ENCODE measurements around the gene RNF144B. TPM values are rescaled to one million over a fixed set of nuclear protein-coding genes. Genes with fewer than 3 reads are reported as not detected.

The RNF144B gene
- total and polyA plus RNA-seq, 9 of the 15 experiments (the other 6 are each of a cell fraction or from before 2014, with no cell fraction given), result 0.01 TPM; not detected in 8

DNA sequence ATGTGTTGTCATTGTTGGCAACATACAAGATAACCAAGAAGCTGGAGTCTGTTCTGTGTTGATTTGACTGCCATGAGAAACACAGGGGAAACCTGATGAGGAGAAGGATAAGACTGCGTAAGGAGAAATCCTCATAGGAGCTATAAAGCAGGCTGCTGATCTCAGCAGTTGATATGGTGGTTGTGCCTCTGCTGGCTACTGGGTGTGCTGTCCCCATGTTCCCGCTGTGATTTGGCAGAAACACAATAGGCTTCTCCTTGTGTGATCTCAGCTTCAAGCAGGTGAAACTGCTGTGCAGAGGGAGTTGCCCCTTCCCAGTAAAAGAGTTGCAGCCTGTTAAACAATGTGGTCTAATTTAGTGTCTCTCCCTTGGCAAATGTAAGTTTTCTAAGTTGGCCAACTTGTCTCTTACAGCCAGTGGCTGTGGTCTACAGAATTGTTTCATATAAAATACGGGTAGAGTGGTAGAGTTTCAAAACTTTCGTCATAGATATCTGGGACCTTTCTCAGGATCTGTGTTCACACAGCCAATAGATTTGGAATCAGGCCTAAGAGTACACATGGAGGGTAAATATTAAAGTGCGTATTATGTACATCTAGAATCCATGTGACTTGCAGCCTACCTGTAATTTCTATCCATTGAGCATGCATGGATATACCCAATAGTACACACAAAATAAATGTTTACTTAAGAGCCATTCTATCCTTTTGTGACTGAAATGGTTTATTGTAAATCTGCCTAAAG lies 78.4 kb downstream of the RNF144B start (continued):
- TF ChIP-seq, protein P1, sequence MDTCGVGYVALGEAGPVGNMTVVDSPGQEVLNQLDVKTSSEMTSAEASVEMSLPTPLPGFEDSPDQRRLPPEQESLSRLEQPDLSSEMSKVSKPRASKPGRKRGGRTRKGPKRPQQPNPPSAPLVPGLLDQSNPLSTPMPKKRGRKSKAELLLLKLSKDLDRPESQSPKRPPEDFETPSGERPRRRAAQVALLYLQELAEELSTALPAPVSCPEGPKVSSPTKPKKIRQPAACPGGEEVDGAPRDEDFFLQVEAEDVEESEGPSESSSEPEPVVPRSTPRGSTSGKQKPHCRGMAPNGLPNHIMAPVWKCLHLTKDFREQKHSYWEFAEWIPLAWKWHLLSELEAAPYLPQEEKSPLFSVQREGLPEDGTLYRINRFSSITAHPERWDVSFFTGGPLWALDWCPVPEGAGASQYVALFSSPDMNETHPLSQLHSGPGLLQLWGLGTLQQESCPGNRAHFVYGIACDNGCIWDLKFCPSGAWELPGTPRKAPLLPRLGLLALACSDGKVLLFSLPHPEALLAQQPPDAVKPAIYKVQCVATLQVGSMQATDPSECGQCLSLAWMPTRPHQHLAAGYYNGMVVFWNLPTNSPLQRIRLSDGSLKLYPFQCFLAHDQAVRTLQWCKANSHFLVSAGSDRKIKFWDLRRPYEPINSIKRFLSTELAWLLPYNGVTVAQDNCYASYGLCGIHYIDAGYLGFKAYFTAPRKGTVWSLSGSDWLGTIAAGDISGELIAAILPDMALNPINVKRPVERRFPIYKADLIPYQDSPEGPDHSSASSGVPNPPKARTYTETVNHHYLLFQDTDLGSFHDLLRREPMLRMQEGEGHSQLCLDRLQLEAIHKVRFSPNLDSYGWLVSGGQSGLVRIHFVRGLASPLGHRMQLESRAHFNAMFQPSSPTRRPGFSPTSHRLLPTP (IDR thresholded peaks at IDR 0.05; ENCODE audit: borderline replicate concordance, extremely low read depth, insufficient read length), result no peak
- no peak for TF ChIP-seq ZFP36 (IDR thresholded peaks at IDR 0.05; ENCODE audit: low read depth, low read length, partially characterized antibody)

DNA sequence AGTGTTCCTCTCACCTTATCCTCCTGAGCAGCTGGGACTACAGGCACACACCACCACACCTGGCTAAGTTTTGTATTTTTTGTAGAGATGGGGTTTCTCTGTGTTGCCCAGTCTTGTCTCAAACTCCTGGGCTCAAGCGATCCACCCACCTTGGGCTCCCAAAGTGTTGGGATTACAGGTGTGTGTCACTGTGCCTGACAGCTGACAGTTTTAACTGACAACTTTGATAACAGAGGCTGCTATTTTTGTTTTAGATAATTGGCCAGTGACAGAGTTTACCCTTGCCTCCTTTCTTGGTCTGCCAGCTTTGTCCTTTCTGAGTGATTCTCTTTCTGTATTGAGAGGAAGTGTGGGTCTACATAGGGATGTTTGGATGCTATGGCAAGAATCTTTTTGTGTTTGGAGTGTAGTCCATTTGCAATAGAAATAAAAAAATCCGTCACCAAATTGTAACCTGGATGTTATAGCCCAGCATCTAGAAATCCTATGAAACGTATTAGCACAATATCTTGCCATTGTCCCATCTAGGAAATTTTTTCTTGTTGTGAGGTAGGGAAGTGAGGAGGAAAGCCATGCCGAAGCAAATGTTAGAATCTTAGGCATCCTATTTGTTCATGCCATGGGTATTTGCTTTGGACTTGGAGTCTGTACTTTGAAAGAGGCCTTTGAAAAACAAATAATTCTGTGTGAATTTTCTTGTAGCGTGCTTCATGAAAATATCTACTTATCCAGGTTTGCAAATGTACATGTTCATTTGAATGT lies 80.8 kb downstream of the RNF144B start:
- Histone ChIP-seq H3K9ac (ENCODE audit: insufficient read depth in 1 of 2, low read depth in 2 of 2, low read length in 2 of 2) (no peak overlapping the region), H4K20me1 (replicated peaks; ENCODE audit: control insufficient read depth, insufficient read depth, low read length) (no peaks in the 10 kb centered on the region), H3K36me3 (ENCODE audit: control insufficient read depth, insufficient read depth, low read length) (no peaks in the 10 kb centered on the region), H3K79me2 (ENCODE audit: control insufficient read depth, insufficient read depth, low read length) (no peaks in the 10 kb centered on the region), H3K4me2 (ENCODE audit: insufficient read depth, low read length) (no peak overlapping the region), H3K27ac (ENCODE audit: extremely low read depth, low read depth, low read length) (no peak overlapping the region), H3K4me3 (no peak overlapping the region), H3K9me1 (ENCODE audit: control insufficient read depth, insufficient read depth, low read length) (no peaks in the 10 kb centered on the region), H3K4me1 (replicated peaks in 1 of 2; ENCODE audit: control insufficient read depth in 2 of 2, insufficient read depth in 2 of 2, low read length in 2 of 2) (no peaks in the 10 kb centered on the region), H3K27me3 (ENCODE audit: control insufficient read depth in 2 of 2, insufficient read depth in 2 of 2, low read length in 2 of 2) (peaks cover 4 to 9% of the 10 kb centered on the region in 2 experiments; a peak in 3 of 5 replicates), H2AFZ (ENCODE audit: low read depth, low read length) (no peak overlapping the region), H3K9me3 (replicated peaks; ENCODE audit: control insufficient read depth, insufficient read depth, low read depth, low read length) (no peaks in the 10 kb centered on the region)
- 0% methylated on average over 5 of the region's 5 CpGs for WGBS (ENCODE audit: insufficient coverage, low coverage, missing lambda C conversion rate)
- ChIA-PET CTCF (ENCODE audit: low intra/inter-chr PET ratio) (no interaction called here), POLR2A (no interaction called here)
- FAIRE-seq, result no peak
- ATAC-seq, result no peak
- no peak for DNase-seq (ENCODE audit: extremely low read depth in 1 of 4, low spot score in 3 of 4)
- intact Hi-C loops (cut with micrococcal nuclease), result no loop called here
- BruUV-seq (replicated peaks), result no TSS peak
- in situ Hi-C loops (cut with MboI), result no loop called here
- TF ChIP-seq, protein P2, sequence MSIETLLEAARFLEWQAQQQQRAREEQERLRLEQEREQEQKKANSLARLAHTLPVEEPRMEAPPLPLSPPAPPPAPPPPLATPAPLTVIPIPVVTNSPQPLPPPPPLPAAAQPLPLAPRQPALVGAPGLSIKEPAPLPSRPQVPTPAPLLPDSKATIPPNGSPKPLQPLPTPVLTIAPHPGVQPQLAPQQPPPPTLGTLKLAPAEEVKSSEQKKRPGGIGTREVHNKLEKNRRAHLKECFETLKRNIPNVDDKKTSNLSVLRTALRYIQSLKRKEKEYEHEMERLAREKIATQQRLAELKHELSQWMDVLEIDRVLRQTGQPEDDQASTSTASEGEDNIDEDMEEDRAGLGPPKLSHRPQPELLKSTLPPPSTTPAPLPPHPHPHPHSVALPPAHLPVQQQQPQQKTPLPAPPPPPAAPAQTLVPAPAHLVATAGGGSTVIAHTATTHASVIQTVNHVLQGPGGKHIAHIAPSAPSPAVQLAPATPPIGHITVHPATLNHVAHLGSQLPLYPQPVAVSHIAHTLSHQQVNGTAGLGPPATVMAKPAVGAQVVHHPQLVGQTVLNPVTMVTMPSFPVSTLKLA (conservative IDR thresholded peaks at IDR 0.05), result no peak
- TF ChIP-seq ZNF589 (CRISPR knock-in tag; IDR thresholded peaks at IDR 0.05; ENCODE audit: low read depth) (no peak), PHB2 (IDR thresholded peaks at IDR 0.05; ENCODE audit: low read depth) (no peak), SMARCB1 (IDR thresholded peaks at IDR 0.05; ENCODE audit: insufficient read length, low read depth) (no peak), CAMTA2 (CRISPR knock-in tag; conservative IDR thresholded peaks at IDR 0.05) (no peak), CBX8 (IDR thresholded peaks at IDR 0.05; ENCODE audit: borderline replicate concordance, extremely low read depth, low read depth, low read length, poor library complexity, severe bottlenecking) (no peak)
- TF ChIP-seq, protein P3, sequence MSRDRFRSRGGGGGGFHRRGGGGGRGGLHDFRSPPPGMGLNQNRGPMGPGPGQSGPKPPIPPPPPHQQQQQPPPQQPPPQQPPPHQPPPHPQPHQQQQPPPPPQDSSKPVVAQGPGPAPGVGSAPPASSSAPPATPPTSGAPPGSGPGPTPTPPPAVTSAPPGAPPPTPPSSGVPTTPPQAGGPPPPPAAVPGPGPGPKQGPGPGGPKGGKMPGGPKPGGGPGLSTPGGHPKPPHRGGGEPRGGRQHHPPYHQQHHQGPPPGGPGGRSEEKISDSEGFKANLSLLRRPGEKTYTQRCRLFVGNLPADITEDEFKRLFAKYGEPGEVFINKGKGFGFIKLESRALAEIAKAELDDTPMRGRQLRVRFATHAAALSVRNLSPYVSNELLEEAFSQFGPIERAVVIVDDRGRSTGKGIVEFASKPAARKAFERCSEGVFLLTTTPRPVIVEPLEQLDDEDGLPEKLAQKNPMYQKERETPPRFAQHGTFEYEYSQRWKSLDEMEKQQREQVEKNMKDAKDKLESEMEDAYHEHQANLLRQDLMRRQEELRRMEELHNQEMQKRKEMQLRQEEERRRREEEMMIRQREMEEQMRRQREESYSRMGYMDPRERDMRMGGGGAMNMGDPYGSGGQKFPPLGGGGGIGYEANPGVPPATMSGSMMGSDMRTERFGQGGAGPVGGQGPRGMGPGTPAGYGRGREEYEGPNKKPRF (IDR thresholded peaks at IDR 0.05; ENCODE audit: low read depth, low read length), result no peak
- TF ChIP-seq, protein P4, sequence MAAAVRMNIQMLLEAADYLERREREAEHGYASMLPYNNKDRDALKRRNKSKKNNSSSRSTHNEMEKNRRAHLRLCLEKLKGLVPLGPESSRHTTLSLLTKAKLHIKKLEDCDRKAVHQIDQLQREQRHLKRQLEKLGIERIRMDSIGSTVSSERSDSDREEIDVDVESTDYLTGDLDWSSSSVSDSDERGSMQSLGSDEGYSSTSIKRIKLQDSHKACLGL (CRISPR knock-in tag; IDR thresholded peaks at IDR 0.05; ENCODE audit: borderline replicate concordance, poor library complexity, severe bottlenecking), result no peak

Data from K562 (cell line).